SU-DHL-6 (cell line): Measurements from ENCODE around the gene SOCS2.
A peak's percentile ranks its signal among the peaks of the same experiment; 100 is the strongest.

ENCODE experiments used
- H2AFZ ChIP-seq: fragments of 200-600 bp; sonication (generic); 2 replicates; pipeline ENCODE4 v1.6.1; 2014; ENCODE audit warnings: low read depth, mild to moderate bottlenecking, moderate library complexity, mixed read lengths, antibody characterized with exemption, low read length; ENCODE audit not compliant: severe bottlenecking
- H3F3A ChIP-seq: fragments of 200-600 bp; shearing (Covaris generic); 2 replicates; pipeline ENCODE4 v1.6.0; 2016; ENCODE audit warnings: antibody characterized with exemption, mild to moderate bottlenecking; ENCODE audit not compliant: insufficient read depth
- H3K27ac ChIP-seq: fragments of 200-600 bp; sonication (generic); 2 replicates; pipeline ENCODE4 v1.5.1; 2016; ENCODE audit warnings: low read depth, mild to moderate bottlenecking, low read length, moderate library complexity, mixed read lengths
- H3K27me3 ChIP-seq: fragments of 200-600 bp; sonication (generic), shearing (Covaris generic); 2 replicates; pipeline ENCODE4 v1.6.0; 2014; ENCODE audit warnings: mild to moderate bottlenecking, low read length
- H3K36me3 ChIP-seq: fragments of 200-600 bp; sonication (generic); 2 replicates; pipeline ENCODE4 v1.6.1; 2014; ENCODE audit warnings: mild to moderate bottlenecking, low read length, mixed read lengths
- H3K4me2 ChIP-seq: fragments of 300-600, 200-600 bp; shearing (Covaris generic), sonication (generic); 2 replicates; pipeline ENCODE4 v1.6.0; 2014; ENCODE audit warnings: low read length, low read depth, mild to moderate bottlenecking; ENCODE audit not compliant: poor library complexity, severe bottlenecking
- H3K4me3 ChIP-seq: fragments of 200-600 bp; sonication (generic); 2 replicates; pipeline ENCODE4 v1.5.1; 2014; ENCODE audit warnings: antibody characterized with exemption, low read length, mild to moderate bottlenecking, mixed read lengths; ENCODE audit not compliant: insufficient read depth, poor library complexity, severe bottlenecking
- H3K79me2 ChIP-seq: fragments of 200-600 bp; sonication (generic); 2 replicates; pipeline ENCODE4 v1.6.1; 2014; ENCODE audit warnings: mild to moderate bottlenecking, low read length, moderate library complexity; ENCODE audit not compliant: insufficient read depth
- H3K9ac ChIP-seq: fragments of 200-600 bp; sonication (generic); 2 replicates; pipeline ENCODE4 v1.7.0; 2014; ENCODE audit warnings: mild to moderate bottlenecking, low read length
- H3K9me2 ChIP-seq: fragments of 200-600 bp; sonication (generic); replicated peaks from 2 replicates; pipeline ENCODE4 v1.6.1; 2014; ENCODE audit warnings: low read length; ENCODE audit not compliant: insufficient read depth
- H3K9me3 ChIP-seq: fragments of 200-600 bp; sonication (generic); 2 replicates; pipeline ENCODE4 v1.6.1; 2014; ENCODE audit warnings: low read length, mixed read lengths; ENCODE audit not compliant: insufficient read depth
- H4K20me1 ChIP-seq: fragments of 200-600 bp; sonication (generic); 2 replicates; pipeline ENCODE4 v1.6.1; 2014; ENCODE audit warnings: low read depth, mild to moderate bottlenecking, antibody characterized with exemption, low read length, moderate library complexity, mixed read lengths
- EZH2phosphoT487 ChIP-seq: fragments of 200-600 bp; sonication (generic), shearing (Covaris generic); conservative IDR thresholded peaks from 2 replicates; pipeline ENCODE4 v1.6.1; 2018; ENCODE audit warnings: mild to moderate bottlenecking, antibody characterized with exemption, low read length, moderate library complexity, mixed read lengths
- TF ChIP-seq, protein P1 (sequence below): fragments of 200-600 bp; sonication (generic); IDR thresholded peaks from one replicate; pipeline ENCODE4 v1.5.1; 2017; ENCODE audit warnings: antibody characterized with exemption, mild to moderate bottlenecking, low read length, moderate library complexity; ENCODE audit not compliant: insufficient read depth, poor library complexity, severe bottlenecking

Gene SOCS2

DNA sequence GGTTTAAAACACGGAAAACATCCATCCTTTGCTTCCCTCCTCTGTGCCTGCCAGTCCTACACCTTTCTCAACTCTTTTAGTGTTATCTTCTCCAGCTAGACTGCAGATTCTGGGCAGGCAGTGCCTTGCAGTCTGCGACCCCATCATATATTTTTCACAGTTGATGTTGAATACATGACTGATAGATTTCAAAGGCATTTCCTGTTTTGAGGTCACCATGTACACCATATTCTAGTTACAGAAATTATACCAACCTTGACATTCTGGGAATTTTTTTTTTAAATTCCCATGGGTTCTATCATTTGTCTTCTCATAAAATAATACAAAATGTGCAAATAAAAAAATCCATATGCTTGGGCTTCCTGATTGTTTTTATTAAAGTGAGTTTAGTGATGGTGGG, 16.6 kb downstream of the SOCS2 start:
- H3K9me2 ChIP-seq, result no peaks in the 10 kb centered on the region
- no peaks in the 10 kb centered on the region for H3K9me3 ChIP-seq
- no peaks in the 10 kb centered on the region for H3K79me2 ChIP-seq
- H3K27ac ChIP-seq, result no peak overlapping the region
- no peak overlapping the region for H3K4me3 ChIP-seq
- H3F3A ChIP-seq, result no peaks in the 10 kb centered on the region
- no peaks in the 10 kb centered on the region for H3K36me3 ChIP-seq
- H3K27me3 ChIP-seq, result no peaks in the 10 kb centered on the region
- no peaks in the 10 kb centered on the region for H4K20me1 ChIP-seq
- TF ChIP-seq EZH2phosphoT487, result no peak
- TF ChIP-seq, protein P1, sequence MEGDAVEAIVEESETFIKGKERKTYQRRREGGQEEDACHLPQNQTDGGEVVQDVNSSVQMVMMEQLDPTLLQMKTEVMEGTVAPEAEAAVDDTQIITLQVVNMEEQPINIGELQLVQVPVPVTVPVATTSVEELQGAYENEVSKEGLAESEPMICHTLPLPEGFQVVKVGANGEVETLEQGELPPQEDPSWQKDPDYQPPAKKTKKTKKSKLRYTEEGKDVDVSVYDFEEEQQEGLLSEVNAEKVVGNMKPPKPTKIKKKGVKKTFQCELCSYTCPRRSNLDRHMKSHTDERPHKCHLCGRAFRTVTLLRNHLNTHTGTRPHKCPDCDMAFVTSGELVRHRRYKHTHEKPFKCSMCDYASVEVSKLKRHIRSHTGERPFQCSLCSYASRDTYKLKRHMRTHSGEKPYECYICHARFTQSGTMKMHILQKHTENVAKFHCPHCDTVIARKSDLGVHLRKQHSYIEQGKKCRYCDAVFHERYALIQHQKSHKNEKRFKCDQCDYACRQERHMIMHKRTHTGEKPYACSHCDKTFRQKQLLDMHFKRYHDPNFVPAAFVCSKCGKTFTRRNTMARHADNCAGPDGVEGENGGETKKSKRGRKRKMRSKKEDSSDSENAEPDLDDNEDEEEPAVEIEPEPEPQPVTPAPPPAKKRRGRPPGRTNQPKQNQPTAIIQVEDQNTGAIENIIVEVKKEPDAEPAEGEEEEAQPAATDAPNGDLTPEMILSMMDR, result no peak
- H3K9ac ChIP-seq, result no peak overlapping the region
- no peak overlapping the region for H2AFZ ChIP-seq
- no peak overlapping the region for H3K4me2 ChIP-seq

GRCh38 chr12:93591137-93591868, 18.8 kb downstream of the SOCS2 start:
- Histone ChIP-seq H3F3A (no peaks in the 10 kb centered on the region), H4K20me1 (no peaks in the 10 kb centered on the region; the same call in 1 of the 2 replicates), H3K27me3 (no peaks in the 10 kb centered on the region), H3K4me2 (peak overlapping the region; percentile 19), H3K9ac (no peak overlapping the region), H3K4me3 (peak overlapping the region; percentile 13), H3K36me3 (no peaks in the 10 kb centered on the region), H3K9me2 (no peaks in the 10 kb centered on the region), H3K9me3 (no peaks in the 10 kb centered on the region), H3K27ac (no peak overlapping the region), H2AFZ (peak overlapping the region; percentile 4), H3K79me2 (no peaks in the 10 kb centered on the region)
- TF ChIP-seq, protein P1, result no peak
- no peak for TF ChIP-seq EZH2phosphoT487

DNA sequence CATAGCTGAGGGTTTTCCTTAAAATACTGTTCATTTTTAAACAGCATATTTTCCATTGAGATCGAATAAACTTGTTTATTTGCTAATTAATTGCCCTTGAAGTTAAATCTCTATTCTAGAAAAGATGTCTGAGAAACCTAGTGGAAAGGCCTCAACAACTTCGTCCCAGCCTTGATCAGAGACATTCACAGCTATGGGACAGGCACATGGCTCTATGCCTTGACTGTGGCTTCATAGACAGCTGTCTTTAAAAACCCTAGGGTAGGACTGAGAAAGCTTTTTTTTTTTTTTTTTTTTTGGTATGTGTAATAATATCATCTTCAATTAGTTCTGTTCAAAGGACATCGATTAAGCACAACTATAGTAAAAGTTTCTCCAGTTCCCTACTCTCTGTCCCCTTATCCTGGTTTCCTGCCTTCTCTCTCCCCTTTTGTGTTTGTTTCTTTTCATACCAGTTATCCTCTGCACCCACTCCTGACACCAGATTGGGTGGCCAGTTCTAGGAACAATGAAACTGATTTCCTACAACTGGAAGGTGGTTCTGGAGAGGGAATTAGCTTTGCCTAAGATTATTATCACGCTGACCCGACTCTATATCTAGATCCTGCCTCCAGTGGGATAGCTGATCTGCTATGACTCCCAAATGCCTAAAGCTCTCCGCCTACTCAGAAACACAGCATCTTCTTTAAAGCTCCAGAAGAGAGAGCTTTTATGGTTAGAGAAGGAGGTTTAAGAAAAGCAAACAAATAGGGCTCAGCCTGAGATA, 20.3 kb downstream of the SOCS2 start:
- Histone ChIP-seq H3K4me2 (no peak overlapping the region), H3F3A (no peaks in the 10 kb centered on the region), H4K20me1 (no peaks in the 10 kb centered on the region; the same call in 1 of the 2 replicates), H3K9me2 (no peaks in the 10 kb centered on the region), H3K27me3 (no peaks in the 10 kb centered on the region), H3K4me3 (no peak overlapping the region), H3K9ac (no peak overlapping the region), H3K9me3 (no peaks in the 10 kb centered on the region), H3K79me2 (no peaks in the 10 kb centered on the region), H3K36me3 (no peaks in the 10 kb centered on the region), H2AFZ (no peak overlapping the region), H3K27ac (no peak overlapping the region)
- TF ChIP-seq, protein P1, result no peak
- TF ChIP-seq EZH2phosphoT487, result no peak
